Chondrocyte (in vitro differentiated cells): ENCODE measurements around the gene CORO1C. TPM values are rescaled to one million over a fixed set of nuclear protein-coding genes. Genes with fewer than 3 reads are reported as not detected.

Experiments used
- DNase-seq: peaks from one replicate; pipeline ENCODE4 v3.0.0; 2021; ENCODE audit warnings: mixed read lengths, low spot score
- H3K27ac Mint-ChIP-seq: one replicate; pipeline ENCODE4 v1.8.0; 2021; ENCODE audit warnings: mild to moderate bottlenecking, moderate library complexity, mixed read lengths; ENCODE audit not compliant: unreplicated experiment
- H3K27me3 Mint-ChIP-seq: 2 replicates; pipeline ENCODE4 v1.8.0; 2021; ENCODE audit warnings: low read depth, mixed read lengths
- H3K36me3 Mint-ChIP-seq: 2 replicates; pipeline ENCODE4 v1.8.0; 2021; ENCODE audit warnings: low read depth, mixed read lengths
- H3K4me1 Mint-ChIP-seq: 2 replicates; pipeline ENCODE4 v1.8.0; 2021; ENCODE audit warnings: low read depth, mild to moderate bottlenecking, mixed read lengths
- H3K4me3 Mint-ChIP-seq: one replicate; pipeline ENCODE4 v1.8.0; 2021; ENCODE audit warnings: mild to moderate bottlenecking, moderate library complexity, mixed read lengths; ENCODE audit not compliant: unreplicated experiment
- H3K9me3 Mint-ChIP-seq: 2 replicates; pipeline ENCODE4 v1.8.0; 2021; ENCODE audit warnings: low read depth, mixed read lengths
- microRNA-seq: library from miRNA; unstranded; fragments of <30 nt; microRNA quantifications from one replicate; pipeline ENCODE4 v1.2.0, GENCODE V29; 2020; ENCODE audit warnings: borderline number of aligned reads
- total RNA-seq: library from RNA; stranded (reverse); gene quantifications from 3 replicates; pipeline ENCODE4 v1.2.1, GENCODE V29; 2021
- TF ChIP-seq, protein P1 (sequence below): fragments of 200-600 bp; sonication (generic); IDR thresholded peaks from 2 replicates; pipeline ENCODE4 v1.5.0; 2021; ENCODE audit warnings: antibody characterized with exemption, mild to moderate bottlenecking, moderate library complexity

Gene CORO1C
- total RNA-seq, 1 donor from 2014 or later, result 336 TPM

DNA sequence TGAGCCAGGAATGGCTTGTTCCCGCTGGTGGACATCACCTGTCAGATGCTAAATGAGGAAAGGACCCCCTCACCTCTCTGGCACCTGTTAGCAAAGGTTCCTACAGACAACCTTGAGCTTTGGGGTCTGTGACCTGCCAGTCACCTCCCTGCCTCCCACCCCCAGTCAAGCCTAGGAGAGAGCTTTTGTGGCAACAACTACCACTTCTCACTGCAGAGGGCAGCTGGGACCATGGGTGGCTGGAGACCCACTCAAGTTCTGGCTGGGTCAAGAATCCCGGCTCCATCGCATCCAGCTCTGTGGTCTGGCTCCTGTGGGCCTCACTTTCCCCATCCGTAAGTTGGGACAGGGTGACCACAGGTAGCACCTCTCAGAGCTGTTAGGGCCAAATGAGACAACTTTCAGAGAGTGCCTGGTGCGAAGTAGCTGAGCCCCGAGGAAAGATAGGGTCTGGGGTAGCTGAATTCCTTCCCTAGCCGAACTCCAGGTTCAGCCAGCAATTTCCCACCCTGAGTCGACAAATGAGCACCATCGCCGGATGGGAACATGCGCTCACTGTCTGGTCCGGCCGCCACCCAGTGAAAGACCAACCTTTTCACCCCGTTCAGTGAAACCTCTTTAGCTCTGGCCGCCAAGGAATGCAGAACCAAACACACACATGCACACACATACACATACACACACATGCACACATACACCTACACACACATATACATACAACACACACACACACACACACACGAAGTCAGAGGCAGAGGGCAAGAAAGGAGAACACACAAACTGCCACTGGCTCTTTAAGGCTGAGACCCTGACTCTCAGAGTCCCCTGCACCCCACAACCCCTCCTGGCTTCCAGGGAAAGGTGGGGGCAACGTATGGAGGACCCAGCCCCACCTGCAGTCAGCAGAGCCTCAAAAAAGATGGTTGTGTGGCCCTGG lies 135.3 kb downstream of the CORO1C start:
- Mint-ChIP-seq H3K36me3 (no peaks in the 10 kb centered on the region), H3K27ac (no peak overlapping the region)
- DNase-seq, result no peak

More for the DNA sequence above, 135.3 kb downstream of the CORO1C start:
- TF ChIP-seq, protein P1, sequence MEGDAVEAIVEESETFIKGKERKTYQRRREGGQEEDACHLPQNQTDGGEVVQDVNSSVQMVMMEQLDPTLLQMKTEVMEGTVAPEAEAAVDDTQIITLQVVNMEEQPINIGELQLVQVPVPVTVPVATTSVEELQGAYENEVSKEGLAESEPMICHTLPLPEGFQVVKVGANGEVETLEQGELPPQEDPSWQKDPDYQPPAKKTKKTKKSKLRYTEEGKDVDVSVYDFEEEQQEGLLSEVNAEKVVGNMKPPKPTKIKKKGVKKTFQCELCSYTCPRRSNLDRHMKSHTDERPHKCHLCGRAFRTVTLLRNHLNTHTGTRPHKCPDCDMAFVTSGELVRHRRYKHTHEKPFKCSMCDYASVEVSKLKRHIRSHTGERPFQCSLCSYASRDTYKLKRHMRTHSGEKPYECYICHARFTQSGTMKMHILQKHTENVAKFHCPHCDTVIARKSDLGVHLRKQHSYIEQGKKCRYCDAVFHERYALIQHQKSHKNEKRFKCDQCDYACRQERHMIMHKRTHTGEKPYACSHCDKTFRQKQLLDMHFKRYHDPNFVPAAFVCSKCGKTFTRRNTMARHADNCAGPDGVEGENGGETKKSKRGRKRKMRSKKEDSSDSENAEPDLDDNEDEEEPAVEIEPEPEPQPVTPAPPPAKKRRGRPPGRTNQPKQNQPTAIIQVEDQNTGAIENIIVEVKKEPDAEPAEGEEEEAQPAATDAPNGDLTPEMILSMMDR, result no peak
- Mint-ChIP-seq H3K4me3 (no peak overlapping the region), H3K27me3 (no peaks in the 10 kb centered on the region), H3K4me1 (peaks cover 16% of the 10 kb centered on the region), H3K9me3 (no peaks in the 10 kb centered on the region)

Small RNA genes within 50 kb of the gene (microRNA-seq; reads per million reads assigned to microRNA genes)
- not detected for gene MIR4496

Other genes starting within 250 kb of the CORO1C start
- gene FICD, start 216.2 kb downstream of the CORO1C start, total RNA-seq, result 7.8 to 8.4 TPM (median 8.0 TPM) in 3 replicates
- gene SART3, start 170.3 kb downstream of the CORO1C start, total RNA-seq, result 33.8 to 36.6 TPM (median 34.8 TPM) in 3 replicates
- 84.8 to 102 TPM (median 87.8 TPM) in 3 replicates for gene ISCU, start 168.9 kb downstream of the CORO1C start, total RNA-seq
- gene TMEM119, start 133.4 kb downstream of the CORO1C start, total RNA-seq, result 46.7 to 122 TPM (median 48.3 TPM) in 3 replicates
- gene SELPLG, start 97.6 kb downstream of the CORO1C start, total RNA-seq, result 2.2 to 3.2 TPM (median 2.9 TPM) in 3 replicates
- gene SSH1, start 126.1 kb upstream of the CORO1C start, total RNA-seq, result 125 to 138 TPM (median 127 TPM) in 3 replicates
- gene DAO, start 148.6 kb upstream of the CORO1C start, total RNA-seq, result not detected in 3 replicates